HUDEP-2 (cell line): Measurements from ENCODE around the gene HS1BP3.
A peak's percentile ranks its signal among the peaks of the same experiment; 100 is the strongest.

Experiments used
- DNase-seq, 76 experiments: peaks; one replicate each; lab custom pipeline; 2025; ENCODE audit not compliant: unreplicated experiment in 76 of 76; lab: John Stamatoyannopoulos, UW

The HS1BP3 gene

DNA sequence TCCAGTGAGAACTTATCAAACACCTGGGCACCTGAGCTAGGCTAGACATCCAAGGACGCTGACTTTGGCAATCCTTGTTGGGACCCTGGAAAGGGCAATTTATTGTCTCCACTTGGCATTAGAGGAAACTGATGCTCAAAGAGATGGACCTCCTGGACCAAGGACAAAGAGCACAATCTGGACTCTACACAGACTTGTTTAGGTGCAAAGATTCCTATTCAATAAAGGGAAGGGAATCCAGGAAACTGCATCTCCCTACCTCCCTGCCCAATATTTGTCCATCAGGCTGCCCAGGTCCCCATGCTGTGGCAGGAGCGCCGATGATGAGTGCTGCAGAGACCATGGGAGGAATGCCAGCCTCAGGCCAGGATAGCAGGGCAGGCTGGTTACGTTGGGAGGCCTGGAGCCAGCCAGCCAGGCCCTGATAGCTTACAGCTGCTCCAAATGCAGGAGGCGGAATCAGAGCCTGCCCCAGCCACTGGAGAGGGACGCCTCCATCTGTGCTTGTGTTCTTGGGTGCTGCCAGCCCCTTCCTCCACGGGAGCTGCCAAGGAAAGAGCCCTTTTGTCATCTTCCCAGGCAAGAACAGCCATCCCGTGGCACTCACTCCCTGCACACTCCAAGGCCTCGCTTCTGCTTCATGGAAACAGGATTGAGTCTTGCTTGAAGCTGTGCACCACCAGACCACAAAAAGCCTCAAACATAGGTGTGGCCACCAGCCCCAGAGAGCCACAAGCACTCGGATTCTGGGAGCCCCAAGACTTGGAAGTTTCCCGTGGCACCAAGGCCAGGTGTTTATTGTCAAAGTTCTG lies 60.0 kb downstream of the HS1BP3 start:
- DNase-seq, result no peak

DNA sequence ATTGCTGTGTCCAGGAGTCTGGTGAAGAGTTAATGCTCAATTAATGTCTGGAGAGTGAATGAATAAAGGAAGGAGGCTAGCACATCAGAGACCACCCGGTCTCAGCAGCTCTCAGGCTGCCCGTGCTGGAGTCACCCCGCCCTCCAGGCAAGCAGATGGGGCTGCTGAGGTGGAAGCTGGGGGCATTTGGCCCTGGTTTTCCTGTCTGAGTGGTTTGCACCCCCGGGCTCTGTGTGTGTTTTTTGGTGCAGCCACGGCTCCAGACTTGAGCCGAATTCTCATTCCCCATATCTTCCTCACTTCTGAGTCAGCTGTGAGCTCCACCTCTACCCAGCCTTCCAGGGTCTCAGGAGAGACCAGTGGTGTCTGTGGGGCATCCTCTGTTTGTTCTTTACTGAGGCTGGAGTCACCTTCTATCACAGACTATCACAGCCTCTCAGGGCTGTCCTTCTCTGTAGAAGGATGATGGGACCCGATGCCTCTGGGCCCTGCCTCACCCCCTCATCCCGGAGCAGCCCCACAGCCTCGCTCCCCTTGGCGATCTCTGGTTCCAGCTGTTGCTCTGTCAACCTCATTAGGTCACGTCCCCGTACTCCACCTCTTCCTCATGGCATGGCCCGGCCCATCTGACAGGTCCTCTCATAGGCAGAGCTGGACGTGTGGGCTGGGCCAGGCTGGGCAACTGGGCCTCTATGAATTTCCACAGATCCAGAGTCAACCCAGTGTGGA lies 60.8 kb downstream of the HS1BP3 start:
- no peak for DNase-seq

DNA sequence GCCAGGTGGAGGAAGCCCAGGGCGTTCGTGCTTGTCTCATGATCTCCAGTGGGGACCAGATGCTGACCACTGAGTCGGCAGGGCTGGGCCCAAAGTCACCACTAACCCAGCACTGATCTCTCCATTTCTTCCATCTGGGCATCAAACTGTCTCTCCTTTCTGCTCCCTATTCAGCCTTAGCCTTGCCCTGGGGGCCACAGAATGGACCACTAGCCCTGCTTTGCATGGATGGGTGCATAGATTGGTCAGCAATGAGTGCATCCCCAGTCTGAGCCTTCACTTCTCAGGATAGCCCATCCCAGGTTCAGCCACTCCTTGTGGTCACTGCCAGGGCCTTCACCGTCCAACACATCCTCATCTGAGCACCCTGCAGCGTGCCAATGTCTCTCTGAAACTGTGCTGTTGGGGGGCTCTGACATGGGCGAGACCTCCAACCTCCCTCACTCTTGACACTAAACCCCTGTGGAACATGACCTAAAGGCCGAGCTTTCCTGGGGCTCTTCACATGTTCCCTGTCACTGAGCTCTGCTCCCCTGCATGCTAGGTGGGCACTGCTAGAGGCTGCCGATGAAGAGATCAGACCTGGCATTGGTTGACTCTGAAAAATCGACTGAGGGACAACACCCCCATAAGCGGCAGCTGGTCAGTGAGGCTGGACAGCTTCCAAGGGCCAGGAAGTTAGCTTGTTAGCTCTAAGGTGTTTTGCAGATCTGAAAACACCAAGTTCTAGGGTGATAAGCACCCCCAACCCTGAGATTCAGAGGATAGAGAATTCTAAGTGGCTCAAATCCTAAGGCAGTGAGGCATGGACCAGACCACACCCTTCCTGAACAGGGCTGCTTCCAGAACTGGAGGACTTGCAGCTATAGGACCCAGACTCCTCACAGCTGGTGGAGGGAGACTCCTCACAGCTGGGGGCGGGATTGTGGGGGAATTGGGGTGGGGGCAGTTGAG lies 61.7 kb downstream of the HS1BP3 start:
- no peak for DNase-seq

DNA sequence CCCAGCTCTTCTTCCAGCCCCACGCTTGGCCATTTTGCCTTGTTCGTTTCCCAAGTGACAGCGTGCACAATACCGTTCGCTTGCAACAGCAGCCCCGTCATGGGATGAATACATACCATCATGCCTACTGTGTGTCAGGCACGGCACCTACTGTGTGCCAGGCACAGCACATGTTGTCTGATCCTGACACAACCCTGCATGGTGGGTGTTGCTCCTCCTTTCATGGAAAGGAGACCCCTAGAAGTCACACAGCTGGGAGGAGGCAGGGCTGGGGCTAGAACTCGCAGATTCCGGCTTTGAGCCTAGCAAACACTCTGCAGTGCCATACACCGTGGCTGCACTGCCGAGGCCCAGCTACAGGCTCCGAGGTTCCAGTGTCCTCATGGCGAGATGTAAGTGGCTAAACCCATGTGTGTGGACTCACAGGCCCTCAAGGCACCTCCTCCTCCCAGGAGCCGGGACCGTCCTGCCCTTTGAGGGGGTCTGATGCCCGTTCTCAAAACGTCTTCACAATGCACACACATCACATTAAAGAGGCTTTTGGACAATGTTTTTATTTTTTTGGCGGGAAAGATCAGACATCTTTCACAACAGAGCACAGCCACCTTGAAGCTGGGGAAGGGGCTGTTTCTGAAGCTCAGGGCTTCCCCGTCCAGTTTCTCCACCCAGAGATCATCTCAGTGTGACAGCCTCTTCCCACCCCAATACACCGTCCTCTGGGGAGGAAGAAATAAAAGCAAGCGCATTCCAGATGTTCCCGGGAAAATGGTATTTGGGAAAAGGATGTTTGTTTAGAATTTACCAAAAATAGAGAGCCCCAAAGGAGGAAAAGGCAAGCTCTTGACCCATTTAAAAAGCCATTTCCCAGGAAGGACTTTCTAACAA lies 64.9 kb downstream of the HS1BP3 start:
- DNase-seq, result no peak

GRCh38 chr2:20585359-20585709 lies 65.6 kb downstream of the HS1BP3 start:
- no peak for DNase-seq

DNA sequence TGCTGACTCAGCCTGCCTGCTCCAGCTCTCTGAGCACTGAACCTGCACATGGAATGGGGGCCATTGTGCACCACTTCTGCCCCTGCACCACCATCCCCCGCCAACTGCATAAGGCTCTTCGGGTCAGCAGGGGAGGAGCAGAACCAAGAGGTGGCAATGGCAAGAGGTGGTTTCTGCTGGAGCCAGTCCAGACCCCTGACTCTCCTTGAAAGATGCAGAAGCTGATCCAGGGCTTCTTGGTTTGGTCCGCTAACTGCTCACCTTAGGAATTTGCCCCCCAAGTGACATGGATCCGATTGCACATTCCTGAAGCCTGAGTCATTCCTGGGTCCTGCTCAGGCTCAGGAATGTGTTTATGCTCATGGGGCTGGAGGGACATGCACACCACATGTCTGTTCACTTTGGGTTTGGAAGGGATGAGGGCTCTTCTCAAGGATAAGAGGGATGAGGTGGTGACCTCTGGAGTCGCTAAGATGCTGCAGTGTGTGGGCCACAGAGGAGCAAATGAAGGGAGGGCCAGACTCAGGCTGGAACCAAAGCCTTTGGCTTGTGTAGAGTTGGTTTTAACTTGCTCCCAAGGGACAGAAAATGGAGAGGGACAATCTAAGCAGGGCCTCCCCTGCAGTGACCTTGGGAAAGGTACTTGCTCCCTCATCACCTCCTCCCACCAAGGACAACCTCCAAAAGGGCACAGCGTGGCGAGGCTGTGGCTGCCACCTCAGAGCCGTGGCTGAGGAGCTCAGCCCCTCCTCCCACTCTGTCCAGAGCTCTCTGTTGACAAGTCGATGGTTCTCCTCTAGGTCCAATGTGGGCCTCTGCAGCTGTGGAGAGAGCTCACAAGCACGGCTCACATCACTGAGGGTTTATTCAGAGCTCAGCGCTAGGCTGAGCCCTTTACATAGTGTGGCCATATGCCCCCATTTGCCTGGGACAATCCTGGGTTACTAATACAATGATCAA lies 66.2 kb downstream of the HS1BP3 start:
- DNase-seq, result peak in 2 of 76 experiments; percentile 9 to 12

GRCh38 chr2:20584045-20584398 lies 66.9 kb downstream of the HS1BP3 start:
- DNase-seq, result peak in 24 of 76 experiments; percentile 8 to 44 (median 17)

GRCh38 chr2:20583425-20583881 lies 67.4 kb downstream of the HS1BP3 start:
- peak in 1 of 76 experiments; percentile 13 for DNase-seq

- DNase-seq, result no peak
Observed at GRCh38 chr2:20582600-20583221, 68.2 kb downstream of the HS1BP3 start.

DNA sequence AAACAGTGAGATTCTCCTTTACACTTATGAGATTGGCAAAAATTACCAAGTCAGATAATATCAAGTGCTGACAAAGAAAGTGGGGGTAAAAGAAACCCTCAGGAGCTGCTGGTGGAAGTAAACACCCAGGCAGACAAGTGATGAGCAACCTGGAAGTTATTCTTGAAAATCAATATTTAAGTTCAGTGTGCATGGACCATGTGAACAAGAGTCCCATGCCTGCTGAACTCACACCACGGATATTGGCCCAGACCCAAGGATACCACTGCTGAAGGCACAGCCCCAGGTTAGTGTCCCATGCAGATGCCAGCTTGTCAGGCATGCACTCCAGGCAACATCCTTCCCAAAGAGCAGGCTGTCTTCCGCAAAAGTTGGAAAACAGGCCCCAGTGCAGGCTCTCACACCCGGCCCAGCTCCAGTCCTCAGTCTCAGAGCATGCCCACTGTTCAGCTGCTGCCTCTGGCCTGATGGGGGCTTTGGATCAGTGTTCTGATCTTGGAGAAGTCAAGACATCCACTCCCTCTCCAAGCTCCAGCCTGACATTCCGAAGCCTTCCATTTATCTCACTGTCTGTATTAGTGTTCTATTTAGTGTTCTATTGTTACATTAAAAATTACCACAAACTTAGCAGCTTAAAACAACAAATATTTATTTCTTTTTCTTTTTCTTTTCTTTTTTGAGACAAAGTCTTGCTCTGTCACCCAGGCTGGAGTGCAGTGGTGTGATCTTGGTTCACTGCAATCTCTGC lies 70.0 kb downstream of the HS1BP3 start:
- DNase-seq, result peak in 11 of 76 experiments; percentile 4 to 33 (median 11)

DNA sequence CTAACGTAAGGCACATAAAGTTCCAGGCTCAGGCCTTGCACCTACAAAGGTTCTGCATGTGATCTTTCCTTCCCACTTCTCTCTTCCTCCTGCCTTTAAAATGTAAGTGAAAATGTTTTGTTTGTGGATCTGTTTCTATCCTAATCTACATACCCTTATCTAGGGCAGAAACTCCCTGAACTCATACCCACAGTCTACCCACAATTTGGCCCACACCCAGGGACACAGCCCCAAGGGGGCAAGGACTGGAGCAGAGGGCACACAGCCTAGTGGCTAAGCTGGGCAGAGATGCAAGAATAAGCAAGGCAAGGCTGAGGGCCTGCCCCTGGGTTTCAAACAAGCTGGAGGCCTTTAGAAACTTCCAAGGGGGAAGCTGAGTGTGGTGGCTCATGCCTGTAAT lies 71.0 kb downstream of the HS1BP3 start:
- DNase-seq, result peak in 74 of 76 experiments; percentile 19 to 93 (median 83)

DNA sequence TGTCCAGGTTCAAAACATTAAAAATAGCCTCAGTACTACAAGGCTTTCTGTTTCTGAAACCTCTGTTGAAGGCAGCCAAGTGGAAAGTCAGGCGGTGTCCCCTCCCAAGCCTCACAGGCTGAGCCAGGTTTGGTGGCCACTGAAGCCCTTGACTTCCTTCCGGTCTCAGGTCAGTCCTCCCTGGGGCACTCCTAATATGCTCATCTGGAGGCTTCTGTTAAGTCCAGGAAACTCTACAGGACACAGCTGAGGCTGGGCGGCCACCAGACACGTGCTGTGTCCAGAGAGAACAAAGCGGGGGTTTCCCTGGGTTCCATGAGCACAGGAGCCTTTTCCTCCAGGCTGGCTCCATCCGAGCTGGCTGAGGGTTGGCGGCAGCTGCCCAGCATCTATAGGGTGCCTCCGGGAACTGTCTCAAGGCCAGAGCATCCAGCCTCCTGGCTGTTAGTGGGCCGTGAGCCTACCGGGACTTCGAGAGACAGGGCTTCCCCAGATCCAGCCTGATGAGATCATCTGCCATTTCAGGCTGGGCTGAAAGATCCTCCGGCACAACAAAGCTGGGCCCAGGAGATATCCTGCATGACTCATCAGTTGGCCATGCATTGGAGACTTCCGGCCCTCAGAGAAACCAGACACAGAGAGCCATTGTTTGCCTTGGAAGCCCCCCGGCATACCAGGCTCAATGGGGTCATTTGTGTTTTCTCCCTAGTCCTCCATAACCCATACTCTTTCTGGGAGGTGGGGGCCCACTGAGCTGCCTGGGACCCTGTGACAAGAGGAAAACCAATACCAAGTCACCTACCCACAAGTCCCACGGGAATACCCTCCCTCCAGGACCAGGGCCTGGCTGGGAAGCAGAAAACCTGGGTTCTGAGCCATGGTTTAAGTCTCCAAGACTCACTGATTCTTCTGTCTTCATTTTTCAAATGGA lies 71.7 kb downstream of the HS1BP3 start:
- DNase-seq, result peak in 74 of 76 experiments; percentile 14 to 91 (median 70)

DNA sequence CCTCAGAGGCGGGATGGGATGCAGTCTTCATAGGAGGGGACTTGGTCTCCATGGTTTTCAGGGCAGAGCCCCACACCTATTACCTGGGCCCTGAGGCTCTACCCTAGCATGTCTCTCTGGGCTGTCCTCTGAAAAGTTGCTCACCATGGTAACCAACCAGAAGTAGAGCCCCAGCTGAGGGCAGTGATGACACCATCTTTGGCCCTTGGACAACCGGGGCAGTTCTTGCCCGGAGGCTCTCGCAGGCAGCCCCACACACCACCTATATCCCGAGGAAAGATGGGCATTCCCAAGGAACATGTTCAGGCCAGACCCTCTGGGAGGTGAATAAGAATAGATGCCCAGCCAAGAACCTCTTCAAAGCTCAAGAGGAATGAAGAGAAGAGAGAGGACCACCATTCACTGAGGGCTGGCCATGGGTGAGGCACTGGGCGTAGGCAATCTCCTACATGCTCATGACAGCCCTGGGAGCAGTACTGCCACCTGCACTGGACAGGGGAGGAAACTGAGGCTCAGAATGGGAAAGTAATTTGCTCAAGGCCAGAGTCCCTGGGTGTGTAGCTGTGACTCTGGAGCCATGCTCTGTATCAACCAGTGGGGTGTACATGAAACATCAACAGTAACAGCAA lies 72.5 kb downstream of the HS1BP3 start:
- no peak for DNase-seq

DNA sequence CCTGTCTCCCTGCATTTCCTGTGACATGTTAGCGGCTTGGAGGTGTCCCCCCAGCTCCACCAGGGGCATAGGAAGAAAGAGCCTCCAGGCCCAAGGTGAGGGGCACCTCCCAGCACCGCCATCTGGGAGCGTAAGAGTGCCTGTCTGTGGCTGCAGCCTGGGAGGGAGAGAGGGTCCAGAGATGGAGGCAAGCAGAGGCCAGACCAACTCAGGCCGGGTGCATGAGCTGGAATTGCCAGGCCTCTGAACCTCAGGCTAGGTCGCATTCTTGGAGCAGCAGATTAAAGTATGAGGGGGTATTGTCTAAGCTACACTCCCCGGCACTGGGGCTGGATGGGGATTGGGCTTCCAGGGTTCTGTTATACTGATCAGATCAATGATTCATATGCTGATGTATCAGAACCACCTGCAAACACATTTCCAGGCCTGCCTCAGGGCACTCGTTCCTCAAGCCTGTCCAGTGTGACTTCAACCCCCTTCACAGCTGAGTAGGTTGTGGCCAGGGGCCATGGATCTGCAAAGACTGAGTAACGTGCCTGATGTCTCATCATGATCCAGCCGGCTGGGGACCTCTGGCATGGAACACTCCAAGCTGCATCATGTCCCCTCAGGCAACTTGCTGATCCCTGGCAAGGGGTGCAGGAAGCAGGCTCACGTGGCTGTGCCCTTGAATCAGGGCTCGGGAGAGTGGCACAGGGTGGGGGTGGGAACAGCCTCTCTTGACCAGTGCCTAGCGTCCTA lies 73.2 kb downstream of the HS1BP3 start:
- no peak for DNase-seq

DNA sequence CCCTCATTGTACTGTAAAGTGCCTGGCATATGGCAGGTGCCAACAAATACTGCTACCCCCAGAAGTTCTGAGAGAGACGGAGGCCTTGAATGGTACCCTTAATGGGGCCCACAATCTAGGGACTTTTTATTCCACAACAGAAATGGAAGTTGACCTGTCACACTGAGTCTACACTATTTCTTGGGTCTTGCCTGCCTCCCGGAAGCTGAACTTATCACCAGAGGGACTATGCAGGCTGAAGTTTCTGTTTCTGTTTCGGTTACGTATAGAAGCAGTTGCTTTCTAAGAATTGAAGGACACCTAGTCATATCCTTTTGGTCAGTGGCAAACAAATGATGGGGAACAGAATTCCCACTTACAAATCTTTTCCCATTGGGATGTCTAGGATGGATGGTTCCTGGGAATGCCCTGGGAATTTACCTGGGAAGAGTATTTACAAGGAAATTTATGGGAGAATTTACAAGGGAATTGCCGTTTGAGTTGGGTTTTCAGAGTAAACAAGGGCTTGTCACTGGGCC lies 74.2 kb downstream of the HS1BP3 start:
- no peak for DNase-seq
